Jurkat, Clone E6-1 (cell line): ENCODE measurements around the gene ATP10A. TPM values are rescaled to one million over a fixed set of nuclear protein-coding genes. Genes with fewer than 3 reads are reported as not detected.

Experiments used
- DNase-seq: peaks from one replicate; pipeline ENCODE4 v3.0.0-alpha.2; 2011; ENCODE audit warnings: low read depth, low spot score
- H3K4me3 ChIP-seq: 2 replicates; pipeline ENCODE4 v1.5.1; 2011; ENCODE audit warnings: mild to moderate bottlenecking, low read length, control low read depth, moderate library complexity
- polyA plus RNA-seq: library from polyadenylated mRNA; unstranded; fragments of >200 nt; gene quantifications from one replicate; pipeline ENCODE4 v1.2.1, GENCODE V29; 2012; ENCODE audit warnings: missing spikeins; ENCODE audit not compliant: insufficient read length, insufficient read depth

ATP10A gene, protein sequence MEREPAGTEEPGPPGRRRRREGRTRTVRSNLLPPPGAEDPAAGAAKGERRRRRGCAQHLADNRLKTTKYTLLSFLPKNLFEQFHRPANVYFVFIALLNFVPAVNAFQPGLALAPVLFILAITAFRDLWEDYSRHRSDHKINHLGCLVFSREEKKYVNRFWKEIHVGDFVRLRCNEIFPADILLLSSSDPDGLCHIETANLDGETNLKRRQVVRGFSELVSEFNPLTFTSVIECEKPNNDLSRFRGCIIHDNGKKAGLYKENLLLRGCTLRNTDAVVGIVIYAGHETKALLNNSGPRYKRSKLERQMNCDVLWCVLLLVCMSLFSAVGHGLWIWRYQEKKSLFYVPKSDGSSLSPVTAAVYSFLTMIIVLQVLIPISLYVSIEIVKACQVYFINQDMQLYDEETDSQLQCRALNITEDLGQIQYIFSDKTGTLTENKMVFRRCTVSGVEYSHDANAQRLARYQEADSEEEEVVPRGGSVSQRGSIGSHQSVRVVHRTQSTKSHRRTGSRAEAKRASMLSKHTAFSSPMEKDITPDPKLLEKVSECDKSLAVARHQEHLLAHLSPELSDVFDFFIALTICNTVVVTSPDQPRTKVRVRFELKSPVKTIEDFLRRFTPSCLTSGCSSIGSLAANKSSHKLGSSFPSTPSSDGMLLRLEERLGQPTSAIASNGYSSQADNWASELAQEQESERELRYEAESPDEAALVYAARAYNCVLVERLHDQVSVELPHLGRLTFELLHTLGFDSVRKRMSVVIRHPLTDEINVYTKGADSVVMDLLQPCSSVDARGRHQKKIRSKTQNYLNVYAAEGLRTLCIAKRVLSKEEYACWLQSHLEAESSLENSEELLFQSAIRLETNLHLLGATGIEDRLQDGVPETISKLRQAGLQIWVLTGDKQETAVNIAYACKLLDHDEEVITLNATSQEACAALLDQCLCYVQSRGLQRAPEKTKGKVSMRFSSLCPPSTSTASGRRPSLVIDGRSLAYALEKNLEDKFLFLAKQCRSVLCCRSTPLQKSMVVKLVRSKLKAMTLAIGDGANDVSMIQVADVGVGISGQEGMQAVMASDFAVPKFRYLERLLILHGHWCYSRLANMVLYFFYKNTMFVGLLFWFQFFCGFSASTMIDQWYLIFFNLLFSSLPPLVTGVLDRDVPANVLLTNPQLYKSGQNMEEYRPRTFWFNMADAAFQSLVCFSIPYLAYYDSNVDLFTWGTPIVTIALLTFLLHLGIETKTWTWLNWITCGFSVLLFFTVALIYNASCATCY (N-terminal part only)
- polyA plus RNA-seq, result 9.9 TPM

DNA sequence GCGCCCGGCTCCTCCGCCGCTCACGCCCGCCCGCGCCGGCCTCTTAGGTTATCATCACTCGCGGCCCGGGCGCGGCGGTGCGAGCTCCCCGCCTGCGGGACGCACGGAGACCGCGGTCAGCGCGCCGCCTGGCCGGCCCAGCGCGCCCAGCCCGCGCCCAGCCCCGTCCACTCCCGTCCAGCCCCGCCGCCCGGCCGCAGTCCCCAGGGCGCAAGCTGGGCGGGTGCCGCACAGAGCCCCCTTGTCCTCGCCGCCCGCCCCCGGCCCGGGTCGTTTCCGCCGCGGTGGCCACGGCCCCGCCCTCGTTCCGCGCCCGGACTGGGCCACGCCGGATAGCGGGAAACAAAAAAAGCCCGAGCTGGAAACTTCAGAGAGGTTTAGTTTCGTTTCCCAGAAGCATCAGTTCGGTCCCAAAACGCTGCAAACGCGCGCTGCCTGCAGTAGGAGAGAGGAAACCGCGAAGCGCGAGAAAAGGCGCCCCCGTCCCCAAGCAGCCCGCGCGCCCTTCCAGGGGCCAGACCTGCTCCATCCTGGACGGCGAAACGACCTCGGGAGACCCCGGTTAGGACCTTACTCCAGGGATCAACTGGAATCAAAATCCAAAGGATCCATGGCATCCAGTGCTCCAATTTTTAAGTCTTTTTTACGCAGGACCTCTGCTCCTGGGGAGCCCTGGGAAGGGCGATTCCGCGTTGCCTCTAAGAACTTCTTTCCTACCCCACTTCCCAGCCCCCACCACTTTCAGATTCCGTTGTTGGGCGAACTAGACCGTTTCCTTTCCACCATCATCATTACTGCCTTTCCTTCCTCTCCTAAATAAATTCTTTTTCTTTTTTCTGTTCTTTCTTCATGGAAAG, at the start of gene ATP10A:
Gene ATP10A, minus strand, starts transcription at position 217 of the 857 bp plus-strand sequence. CDS start 231 bp downstream, outside the sequence.
- DNase-seq, result no peak
- peak within 1 kb of the TSS; percentile 46 for H3K4me3 ChIP-seq

DNA sequence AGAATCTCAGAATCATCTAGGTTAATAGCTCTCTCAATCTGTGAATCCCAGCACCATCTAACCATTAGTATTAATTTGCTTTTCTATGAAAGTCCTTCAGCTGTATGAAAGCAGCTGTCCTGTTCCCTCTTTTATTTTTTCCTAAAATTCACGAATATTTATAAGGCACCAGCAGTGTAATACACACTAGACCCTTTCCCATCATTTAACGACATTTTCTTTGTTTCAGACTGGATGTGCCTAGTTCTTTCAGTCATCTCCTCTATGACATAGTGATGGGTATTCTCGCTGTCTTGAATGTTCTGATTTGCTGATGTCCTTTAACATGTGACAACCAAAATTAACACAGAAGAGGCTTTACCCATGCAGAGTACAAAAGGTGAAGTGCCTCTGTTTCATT, 48.9 kb upstream of the ATP10A start:
- no peak overlapping the region for H3K4me3 ChIP-seq
- no peak for DNase-seq

DNA sequence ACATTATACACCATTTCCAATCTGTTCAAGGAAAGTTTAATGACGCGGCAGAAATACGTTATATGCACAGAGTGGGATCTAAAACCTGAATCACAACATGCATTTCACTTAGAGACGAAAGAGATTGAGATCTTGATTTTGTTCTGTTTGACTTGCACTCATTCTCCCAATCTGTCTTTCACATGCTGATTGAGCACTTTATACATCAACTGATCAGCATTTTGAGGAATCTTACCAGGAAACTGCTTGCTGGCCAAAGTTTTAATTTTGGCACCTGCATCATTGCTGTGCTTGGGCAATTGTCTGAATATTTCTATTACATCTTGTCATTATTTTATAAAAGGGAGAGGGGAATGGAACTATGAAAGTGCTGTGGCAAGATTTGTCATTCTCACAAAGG, 47.7 kb upstream of the ATP10A start:
- DNase-seq, result no peak
- H3K4me3 ChIP-seq, result no peak overlapping the region

- H3K4me3 ChIP-seq, result no peak overlapping the region
- DNase-seq, result no peak
Observed at GRCh38 chr15:25909806-25910205, 46.7 kb upstream of the ATP10A start.

GRCh38 chr15:25909325-25909724, 46.2 kb upstream of the ATP10A start:
- DNase-seq, result no peak
- no peak overlapping the region for H3K4me3 ChIP-seq

GRCh38 chr15:25905140-25905539, 42.0 kb upstream of the ATP10A start:
- H3K4me3 ChIP-seq, result no peak overlapping the region
- no peak for DNase-seq

- H3K4me3 ChIP-seq, result no peak overlapping the region
- no peak for DNase-seq
Observed at GRCh38 chr15:25903024-25903581, 40.0 kb upstream of the ATP10A start.

- no peak for DNase-seq
- no peak overlapping the region for H3K4me3 ChIP-seq
Observed at GRCh38 chr15:25901811-25902605, 38.9 kb upstream of the ATP10A start.

DNA sequence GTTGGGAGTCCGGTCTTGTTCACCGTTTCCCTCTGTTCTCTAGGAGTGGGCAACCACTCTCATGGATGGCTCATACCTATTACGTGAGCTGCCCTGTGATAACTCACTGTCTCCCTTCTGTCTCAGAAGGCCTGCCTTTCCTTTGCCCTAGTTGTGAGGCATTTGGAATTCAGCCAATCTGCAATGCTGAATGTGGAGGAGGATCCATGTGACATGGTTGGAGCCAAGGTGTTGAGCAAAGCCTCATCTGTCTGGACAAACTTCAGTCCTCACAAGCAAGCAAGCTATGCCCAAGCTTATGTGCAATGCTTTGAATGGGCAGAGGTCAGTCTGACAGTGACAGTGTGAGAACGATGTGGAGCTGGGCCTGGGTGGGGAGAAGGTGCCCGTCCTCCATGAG, 37.8 kb upstream of the ATP10A start:
- no peak for DNase-seq
- no peak overlapping the region for H3K4me3 ChIP-seq

GRCh38 chr15:25900431-25900830, 37.3 kb upstream of the ATP10A start:
- no peak for DNase-seq
- H3K4me3 ChIP-seq, result no peak overlapping the region

DNA sequence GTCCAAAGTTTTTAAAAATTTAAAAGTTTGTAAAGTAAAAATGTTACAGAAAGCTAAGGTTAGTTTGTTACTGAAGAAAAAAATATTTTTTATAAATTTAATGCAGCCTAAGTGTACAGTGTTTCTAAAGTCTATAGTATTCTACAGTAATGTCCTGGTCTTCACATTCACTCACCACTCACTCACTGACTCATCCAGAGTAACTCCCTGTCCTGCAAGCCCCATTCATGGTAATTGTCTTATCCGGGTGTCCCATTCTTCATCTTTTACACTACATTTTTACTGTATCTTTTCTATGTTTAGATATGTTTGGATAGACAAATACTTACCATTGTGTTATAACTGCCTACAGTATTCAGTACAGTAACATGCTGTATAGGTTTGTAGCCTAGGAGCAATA, 36.7 kb upstream of the ATP10A start:
- DNase-seq, result no peak
- no peak overlapping the region for H3K4me3 ChIP-seq

DNA sequence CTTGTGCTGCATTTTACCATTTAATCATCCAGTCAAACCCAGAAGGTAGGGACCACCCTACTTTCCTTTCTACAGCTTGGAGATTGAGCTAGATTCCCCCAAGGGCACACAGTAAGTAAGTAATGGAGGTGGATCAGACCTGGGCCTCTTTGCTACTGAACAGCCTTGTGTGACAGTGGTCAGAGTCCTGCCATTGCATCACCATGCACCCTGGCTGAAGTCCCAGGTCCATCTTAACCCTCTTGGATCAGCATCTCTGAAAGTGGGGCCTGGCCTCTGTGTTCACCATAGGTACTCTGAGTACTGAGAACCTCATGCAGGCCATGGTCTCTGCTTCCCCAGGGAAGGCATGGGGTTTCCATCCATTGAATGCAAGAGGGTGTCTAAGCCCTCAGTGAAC, 34.5 kb upstream of the ATP10A start:
- DNase-seq, result no peak
- H3K4me3 ChIP-seq, result no peak overlapping the region

DNA sequence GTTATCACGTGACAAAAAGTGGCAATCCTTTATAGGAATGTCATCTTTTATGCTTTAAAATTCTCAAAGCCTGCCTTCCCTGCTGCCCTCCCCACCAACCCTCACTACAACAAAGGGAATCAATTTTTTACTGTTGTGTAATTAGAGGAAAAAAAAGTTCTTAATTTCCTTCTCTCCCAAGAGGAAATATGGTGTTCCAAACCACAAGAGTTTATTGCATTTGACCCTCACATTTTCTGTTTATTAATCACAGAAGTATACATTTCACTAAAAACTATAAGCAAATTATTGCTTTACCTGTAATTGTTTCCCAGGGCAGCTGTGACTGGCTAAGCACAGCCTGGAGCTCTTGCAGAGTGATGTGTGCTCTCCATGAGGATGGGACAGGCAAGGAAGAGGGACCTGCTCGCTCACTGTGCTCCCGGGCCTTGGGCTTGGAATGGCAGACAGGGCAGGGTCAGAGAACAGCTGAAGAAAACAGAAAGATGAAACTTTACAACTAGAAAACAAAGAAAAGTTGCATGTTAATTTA, 31.3 kb upstream of the ATP10A start:
- DNase-seq, result no peak
- H3K4me3 ChIP-seq, result no peak overlapping the region

DNA sequence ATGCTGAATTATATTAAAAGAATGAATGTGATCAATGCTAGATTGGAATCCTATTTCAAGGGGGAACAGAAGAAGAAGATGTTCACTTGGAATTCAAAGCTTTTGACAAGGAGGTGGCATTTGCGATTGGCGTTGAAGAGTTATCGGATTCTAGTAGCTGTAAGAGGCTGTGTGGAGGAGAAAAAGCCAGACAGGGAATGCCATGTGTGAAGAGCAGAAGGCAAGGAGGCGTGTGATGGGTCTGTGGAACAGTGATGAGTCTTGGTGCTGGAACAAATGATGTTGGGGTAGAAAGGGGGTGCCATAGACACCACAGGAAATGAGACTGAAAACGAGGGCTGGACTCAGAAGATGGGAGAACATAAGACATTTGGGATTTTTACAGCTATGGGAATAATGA, 30.5 kb upstream of the ATP10A start:
- no peak for DNase-seq
- no peak overlapping the region for H3K4me3 ChIP-seq

- no peak for DNase-seq
- no peak overlapping the region for H3K4me3 ChIP-seq
Observed at GRCh38 chr15:25892126-25892525, 29.0 kb upstream of the ATP10A start.

- no peak for DNase-seq
Observed at GRCh38 chr15:25891081-25891480, 28.0 kb upstream of the ATP10A start.

DNA sequence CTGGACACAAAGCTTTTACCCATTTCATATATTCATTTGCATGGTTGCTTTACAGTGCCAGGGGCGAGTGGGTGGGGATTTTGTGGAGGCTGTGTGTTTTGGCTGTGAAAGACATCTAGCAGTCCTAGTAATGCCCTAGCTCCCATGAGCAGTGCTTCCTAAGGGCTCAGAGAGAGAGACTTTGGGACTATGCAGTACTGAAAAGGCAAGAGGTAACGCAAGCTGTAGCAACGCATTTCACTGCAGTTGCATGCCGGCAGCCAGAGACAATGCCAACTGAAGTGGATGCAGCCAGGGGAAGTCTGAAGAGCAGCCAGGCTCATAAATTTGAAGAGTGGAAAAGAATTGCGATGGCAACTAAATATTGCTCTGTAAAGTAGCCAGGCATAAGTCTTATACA, 27.4 kb upstream of the ATP10A start:
- no peak for DNase-seq
- no peak overlapping the region for H3K4me3 ChIP-seq

More at GRCh38 chr15:25891081-25891480, 28.0 kb upstream of the ATP10A start:
- H3K4me3 ChIP-seq, result no peak overlapping the region
